A204.1 (cell line): ENCODE data around the gene PLCH1.

Experiments
- FAIRE-seq: peaks from 2 replicates; lab custom pipeline; 2012; peaks lifted over from hg19 to GRCh38; lab: Jason Lieb, UNC

PLCH1 gene

DNA sequence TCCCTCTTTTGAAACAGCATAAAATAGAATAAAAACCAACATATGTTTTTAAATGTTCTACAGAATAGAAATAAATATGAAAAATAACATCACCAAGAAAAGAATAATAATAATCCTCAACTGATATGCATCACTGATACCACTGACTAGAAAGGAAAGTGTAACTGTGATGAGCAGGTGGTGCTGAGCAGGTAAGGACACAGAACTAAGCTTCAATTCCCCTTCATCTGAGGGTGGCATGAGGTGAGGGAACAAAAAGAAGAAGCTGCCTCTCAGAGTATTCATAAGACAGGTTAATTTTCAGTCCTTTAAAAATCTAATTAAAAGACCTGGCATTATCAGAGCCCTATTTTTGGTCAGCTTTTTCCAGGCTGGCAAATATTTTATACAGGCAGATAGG, 216.3 kb downstream of the PLCH1 start:
- FAIRE-seq = no peak

DNA sequence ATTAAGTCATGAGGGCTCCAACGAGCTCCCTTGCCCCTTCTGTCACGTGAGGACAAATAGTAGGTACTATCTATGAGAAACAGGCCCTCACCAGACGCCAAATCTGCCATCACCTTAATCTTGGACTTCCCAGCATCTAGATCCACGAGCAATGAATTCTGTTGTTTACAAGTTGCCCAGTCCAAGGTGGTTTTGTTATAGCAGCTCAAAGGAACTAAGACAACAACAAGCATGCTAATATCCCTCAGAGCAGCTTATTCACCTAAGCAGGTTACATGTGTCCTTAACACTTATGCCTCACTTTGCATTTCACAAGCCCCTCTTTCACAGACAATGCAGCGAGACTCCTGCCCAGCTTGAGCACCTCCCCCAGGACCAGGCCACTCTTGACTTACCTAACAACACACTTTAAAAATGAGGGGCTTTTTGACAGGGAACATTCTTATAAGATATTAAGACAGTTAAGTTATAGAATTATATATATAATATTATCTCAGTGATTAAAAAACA, 219.5 kb downstream of the PLCH1 start:
- FAIRE-seq = no peak

DNA sequence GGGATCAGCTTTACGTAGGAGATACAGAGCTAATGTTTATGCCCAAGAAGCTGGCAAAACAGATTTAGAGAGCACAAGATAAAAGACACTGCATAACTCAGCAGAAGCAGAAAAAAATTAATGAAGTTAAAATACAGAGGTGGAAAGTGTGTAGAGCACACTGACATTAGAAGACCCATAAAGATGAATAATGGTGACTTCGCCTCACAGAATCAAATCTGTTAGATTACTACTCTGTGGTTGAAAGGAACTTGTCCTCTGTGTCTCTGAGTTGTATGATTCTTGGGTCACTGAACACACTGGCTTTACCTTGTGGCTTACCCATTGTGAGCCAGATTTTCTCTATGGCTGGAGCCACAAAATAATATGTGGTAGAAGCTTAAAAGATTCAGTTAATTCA, 224.4 kb downstream of the PLCH1 start:
- FAIRE-seq = no peak

DNA sequence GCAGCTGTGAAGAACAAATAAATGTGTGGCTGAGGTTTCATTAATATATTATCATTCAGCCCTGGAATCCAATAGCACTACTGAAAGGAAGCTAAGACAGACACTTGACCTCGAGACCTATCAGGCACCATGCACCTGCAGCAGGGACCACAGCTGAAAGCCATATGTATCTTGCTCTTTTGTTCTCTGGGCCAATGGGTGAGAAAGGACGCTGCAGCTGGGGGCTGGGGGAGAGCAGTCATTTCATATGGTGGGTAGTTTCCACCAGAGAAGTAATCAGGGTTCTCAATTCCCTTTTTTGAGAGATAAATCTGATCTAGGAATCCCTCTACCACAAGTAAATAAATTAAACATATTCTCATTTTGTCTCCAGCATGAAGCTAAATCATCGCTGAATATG, 225.8 kb downstream of the PLCH1 start:
- FAIRE-seq = no peak

DNA sequence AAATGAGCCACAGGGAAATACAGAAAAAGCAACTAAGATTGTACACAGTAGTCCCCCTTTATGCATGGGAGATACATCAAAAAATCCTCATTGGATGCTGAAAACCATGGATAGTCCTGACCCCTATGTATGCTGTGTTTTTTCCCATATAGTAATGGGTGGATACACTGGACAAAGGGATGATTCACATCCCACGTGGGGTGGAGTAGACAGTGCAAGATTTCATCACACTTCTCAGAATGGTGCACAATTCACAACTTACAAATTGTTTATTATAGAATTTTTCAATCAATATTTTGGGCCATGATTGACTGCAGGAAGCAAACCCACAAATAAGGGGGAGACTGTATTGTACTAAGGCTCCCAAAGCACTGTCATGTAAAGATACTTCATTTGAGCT, 227.0 kb downstream of the PLCH1 start:
- no peak for FAIRE-seq

DNA sequence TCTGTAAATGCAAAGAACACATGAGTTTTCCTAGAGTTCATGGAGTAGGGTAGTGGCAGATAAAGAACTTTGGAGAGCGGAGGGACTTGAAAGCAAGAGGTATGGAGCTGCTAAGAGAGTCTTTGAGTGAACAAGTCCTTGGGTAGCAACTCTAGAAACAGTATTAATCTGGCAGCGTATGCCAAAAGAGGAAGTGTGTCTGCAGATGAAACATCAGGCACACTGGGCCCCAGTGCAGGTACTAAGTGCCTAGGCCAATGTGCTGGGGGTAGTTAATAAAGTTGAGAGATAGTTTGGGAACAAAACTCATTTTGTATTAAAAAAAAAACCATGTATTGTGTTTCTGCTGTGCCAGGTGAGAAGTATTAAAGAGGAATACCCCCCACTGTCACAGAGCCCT, 228.4 kb downstream of the PLCH1 start:
- no peak for FAIRE-seq

DNA sequence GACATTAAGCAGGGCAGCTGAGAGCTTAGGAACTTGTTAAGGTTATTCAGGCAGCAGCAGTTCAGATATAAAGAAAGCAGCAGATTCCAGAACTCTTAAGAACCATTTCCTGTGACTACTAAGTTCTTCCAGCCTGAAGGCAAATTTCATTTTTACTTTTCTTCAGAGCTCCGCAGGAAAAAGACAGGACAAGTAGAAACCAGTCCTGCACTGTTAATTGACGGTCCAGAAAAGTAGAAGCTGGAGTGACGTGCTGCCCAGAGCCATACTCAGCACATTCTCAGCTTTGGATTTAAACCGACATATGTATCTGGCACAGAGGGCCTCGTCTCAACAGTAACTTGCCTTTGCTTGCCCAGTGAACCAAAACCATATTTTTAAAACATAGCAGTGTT, 232.0 kb downstream of the PLCH1 start:
- no peak for FAIRE-seq

DNA sequence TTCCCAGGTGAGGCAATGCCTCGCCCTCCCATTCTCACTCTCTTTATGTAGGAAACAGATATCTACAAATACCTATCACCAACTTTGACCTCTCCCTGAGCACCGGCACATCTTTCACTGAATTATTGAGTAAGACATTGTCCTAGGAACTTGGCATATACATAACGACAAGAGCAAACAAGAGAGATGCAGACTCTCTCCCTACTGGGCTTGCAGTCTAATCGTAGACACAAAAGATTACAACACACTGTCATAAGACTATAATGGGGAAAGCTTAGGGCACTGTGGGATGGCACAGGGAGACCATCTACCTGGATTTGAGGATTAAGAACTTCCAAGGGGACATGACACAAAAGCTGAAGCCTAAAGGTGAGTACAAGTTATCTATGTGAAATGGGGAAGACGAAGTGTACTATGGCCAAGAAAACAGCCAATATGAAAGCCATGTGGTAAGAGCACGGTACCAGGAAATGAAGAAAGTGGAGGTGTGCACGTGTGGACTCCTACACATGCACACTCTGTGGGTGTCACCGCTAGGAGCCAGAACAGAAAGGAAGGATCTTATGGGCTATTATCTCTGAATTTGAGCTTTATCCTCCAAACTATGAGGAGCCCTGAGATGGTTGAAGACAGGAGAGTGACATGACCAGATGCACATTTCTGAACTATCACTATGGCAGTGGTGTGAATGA, 232.6 kb downstream of the PLCH1 start:
- FAIRE-seq = no peak

DNA sequence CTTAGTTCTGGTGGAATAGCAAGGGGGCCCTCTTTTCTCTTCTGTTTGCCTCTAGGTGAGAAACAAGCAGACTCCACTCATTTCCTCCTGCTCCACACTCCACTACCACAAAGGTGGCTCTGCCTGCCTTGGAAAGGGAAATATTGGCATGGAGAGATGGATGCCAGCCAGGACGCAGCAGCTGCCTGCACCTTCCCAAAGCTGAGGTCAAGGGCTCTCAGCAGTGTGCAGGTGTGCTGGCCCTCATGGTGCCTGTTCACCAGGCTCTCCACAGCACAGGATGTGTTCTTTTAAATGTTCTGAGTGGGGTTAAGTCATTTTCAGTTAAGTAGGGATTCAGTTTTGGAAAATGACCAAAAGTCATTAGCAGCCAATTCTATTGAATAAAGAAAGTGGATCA, 240.2 kb downstream of the PLCH1 start:
- no peak for FAIRE-seq

DNA sequence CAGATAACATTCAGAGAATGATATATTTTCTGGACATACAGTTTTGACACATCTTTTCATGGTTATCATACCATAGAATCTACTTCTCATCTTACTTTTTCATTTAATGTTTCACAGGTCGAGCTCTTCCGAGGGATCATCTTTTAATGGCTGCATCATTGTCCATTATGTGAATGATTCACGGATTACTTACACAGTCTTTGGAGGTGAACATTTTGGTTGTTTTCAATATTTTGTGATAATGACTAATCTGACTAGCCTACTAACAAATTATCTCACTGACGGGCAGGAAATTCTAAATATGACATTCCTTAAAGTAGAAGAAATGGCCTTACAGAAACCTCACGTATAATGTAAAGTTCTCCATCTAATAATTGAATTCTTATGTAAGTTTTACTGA, 242.2 kb downstream of the PLCH1 start:
- no peak for FAIRE-seq

DNA sequence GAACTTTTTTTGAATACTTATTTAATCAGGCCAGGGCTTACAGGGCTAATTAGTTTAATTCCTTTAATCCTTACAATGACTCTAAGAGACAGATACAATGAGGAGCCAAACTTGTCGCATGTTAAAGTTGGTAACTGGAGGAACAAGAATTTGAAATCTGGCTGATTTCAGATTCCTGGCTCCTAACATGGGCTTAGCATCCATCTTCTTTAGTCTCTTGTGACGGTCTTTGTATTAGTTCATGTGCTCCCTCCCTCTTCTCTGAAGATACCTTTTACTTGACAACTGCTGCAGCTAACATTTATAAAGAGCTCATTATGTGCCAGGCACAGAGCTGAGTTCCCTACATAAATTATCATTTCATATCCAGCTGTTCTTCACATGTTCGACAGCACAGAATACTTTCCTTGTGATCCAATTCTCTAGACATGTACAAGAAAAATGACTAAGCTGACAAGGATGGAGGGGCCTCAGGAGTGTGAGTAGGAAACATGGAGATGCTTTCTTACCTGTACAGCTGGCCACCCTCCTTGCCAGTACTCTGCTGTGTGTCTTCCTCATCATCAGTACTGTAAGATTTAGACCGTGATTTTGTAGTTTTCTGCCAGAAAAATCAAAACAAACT, 244.6 kb downstream of the PLCH1 start:
- no peak for FAIRE-seq

DNA sequence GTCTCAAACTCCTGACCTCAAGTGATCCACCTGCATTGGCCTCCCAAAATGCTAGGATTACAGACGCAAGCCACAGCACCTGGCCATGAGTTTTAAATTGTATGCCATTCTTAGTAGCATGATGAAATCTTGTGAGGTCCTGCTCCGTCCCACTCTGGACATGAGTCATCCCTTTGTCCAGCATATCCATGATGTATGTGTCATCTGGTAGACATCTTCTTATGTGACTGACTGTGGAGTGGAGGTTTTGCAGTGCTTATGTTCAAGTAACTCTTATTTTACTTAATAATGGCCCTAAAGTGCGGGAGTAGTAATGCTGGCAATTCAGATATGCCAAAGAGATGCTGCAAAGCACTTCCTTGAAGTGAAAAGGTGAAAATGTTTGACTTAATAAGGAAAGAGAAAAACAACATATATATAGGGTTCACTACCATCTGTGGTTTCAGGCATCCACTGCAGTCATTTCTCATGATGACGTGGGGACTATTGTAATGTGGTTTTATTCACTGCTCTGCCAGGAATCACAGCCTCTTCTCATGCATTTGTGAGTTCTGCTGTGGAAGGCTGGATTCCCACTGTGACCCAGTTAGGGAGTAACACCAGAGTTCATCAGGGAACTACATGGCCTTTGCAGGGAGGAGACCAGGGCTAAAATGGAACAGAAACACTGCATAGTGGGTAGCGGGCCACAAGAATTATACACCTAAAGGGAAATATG, 246.8 kb downstream of the PLCH1 start:
- no peak for FAIRE-seq

DNA sequence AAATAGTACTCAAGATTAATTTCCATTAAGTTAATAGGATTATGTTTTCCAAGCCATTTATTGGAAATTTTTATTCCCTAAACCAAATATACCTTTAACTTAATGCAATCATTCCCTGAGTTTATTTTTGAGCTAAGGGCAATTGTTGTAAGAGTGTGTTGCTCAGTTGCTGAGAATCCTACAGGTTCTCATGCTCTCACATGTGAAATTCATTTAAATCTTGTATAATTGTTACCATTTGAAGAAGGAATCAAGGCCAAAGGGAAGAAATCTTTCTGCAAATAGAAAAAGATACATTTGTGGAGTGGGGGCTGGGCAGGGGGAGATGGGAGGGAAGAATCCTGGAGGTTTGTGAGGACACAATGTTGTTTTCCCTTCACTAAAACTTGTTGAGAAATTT, 248.7 kb downstream of the PLCH1 start:
- no peak for FAIRE-seq

DNA sequence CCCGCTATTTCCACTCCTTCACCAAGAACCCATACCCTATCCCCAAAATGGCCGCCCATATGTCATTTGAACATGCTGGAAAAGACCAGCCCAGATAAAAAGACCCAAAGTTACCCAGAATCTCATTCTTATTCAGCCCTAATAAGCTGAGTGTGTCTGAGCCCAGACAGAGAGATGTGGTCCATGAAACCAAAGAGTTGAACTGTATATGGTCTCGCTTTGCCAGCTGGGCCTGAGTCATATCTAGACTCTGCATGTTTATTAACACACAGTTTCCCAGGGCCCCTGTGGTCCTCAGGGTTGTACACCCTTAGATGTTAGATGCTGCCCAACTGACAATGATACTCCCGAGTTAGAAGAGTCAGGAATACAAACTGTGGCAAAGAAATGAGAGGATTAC, 249.5 kb downstream of the PLCH1 start:
- FAIRE-seq = no peak

DNA sequence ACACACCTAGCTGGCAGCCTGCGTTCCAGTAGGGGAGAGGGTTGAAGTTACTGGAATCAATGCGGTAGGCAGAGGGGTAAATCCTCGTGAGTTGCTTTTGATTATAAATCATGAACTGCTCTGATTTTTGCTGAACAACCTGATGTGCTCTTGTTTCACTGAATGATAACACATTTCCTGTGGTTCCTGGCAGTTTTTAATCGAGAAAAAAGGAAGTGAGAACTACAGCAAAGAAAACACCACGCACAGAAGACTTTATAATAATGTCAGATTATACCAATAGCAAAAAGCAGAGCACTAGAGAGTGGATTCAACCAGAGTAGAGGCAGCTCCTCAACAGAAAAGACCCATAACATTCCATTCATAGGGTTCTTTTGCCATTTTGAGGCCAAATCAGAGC, 250.5 kb downstream of the PLCH1 start:
- FAIRE-seq = no peak

DNA sequence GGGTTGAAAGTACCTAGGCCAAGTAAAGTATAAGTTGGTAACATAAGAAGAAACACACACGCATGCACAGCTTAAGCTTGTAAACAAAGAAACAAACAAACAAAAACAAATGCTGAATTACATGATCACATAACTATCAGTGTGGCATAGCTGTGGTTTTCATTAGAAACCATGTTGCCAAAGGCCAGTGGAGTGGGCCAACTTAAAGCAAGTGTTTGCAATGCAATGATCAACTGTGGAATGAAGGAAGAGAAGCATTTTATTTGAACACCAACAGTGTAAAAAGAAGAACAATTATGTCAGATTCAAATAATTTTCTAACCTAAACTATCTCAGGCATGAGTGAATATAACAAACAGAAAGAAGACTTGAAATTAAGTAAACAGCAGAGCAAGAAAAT, 252.0 kb downstream of the PLCH1 start:
- no peak for FAIRE-seq

DNA sequence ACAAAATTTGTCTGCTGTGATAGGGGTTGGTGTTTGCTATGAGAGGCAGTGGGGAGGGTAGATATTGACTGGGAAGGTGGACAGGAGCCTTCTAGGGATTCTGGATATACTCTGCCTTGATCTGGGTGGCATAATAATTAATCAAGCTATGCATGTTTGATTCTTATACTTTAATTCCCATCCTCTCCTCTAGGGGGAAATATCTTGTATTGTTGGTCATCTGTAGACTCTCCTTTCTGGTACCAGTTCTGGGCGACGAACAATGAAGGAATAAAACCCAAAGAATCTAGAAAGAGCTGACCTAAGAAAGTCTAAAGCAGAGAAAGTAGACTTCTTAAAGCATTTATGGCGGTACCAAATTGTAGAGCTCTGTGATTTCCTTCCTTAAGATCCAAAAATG, 253.2 kb downstream of the PLCH1 start:
- FAIRE-seq = no peak

DNA sequence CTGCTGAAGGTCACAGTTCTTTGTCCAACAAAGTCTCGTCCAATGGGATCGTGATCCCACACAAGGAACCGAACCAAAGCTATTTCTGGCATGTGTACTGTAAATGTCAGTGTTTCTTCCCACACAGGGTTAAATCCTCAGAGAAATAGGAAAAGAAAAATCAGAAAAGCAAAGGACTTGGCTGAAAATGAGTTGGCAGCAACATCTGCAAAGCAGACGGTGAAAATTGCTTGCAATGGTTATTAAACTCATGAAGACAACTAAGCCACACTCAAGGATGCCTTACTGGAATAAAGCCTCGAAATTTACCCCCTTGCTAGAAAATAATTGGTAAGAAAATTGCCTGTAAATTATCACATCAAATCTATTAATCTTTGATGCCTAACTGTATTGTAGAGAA, 256.2 kb downstream of the PLCH1 start:
- no peak for FAIRE-seq

DNA sequence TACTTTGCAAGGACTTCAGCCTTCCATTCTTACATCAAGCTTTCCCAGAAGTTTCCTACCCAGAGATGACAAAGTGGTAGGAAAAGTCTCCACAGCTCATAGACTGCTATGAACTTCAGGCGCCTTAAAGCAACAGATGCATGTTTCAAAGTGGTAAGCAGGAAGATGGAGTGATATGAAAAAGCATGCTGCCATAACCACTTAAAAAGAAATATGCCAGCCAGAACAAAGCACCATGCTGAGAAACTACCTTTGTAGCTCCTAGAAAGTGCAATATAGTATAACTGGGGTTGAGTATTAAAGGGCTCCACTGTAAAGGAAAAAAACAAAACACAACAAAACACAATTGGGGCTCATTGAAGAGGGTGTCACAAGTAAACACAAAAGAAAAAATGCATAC, 259.0 kb downstream of the PLCH1 start:
- FAIRE-seq = no peak

DNA sequence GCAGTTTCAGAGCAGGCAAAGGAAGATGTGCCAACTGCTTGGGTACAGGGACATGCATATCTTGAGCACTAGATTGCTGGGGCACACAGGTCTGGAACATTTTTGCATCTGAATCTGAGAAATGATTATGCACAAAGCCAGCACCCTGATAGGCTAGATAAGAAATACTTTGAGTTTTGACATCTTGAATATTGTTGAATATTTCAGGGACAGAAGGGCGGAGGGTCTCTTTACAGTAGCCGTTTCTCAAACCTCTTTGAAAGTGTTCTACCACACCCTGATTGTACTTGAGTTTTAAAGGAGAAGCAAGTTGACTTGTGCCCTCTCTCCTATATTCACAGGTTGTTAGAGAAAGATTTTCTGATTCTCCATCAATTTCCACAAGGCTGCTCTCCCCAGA, 263.3 kb downstream of the PLCH1 start:
- no peak for FAIRE-seq

DNA sequence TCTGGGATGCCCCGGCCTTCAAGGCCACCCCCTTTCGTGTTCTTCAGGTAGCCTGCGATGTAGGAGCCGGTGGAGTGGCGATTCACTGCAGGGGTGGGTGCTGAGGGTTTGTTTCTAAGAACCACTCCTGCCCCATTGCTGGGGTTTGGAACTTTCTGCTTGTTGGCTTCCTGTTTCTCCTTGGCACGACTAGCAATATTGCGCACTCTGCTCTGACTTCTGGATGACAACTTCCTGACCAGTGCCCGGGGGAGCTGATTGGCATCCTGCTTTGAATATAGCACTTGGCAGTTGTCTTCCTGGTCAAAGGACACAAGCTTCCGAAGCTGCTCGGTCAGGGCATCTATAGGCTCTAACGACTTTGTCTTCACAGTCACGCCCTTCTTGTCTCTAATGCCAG, 263.8 kb downstream of the PLCH1 start:
- no peak for FAIRE-seq

DNA sequence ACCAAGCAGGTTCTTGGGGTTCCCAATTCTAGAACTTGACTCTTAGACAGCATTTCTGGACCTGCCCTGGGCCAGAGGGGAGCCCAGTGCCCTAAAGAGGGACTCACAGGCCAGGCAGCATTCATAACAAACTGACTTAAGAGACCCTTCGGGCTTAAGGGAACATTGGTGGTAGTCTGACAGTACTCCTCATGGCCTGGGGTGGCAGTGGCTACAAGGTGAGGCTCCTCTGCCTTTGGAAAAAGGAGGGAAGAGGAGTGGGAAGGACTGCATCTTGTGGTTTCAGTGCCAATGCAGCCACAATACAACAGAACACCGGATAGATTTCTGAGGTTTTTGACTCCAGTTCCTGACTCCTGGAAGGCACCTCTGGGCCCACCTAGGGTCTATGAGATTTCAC, 279.2 kb downstream of the PLCH1 start:
- no peak for FAIRE-seq

DNA sequence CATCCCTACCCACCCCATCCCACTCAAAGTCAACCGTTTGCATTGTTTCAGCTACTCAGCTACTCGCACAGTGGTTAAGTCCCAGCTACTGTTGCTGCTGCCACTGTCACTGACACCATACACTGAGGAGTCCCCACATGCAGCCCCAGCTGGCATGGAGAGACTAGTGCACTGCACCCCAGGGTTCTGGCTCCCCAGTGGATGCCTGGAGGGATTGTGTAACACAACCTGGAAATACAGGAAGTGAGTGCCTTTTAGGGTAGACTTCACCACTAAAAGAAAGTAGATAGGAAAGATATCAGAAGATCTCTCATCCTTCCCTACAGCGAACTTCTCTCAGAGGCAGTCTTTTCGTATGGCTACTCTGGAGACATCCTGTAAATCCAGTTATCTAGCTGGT, 282.2 kb downstream of the PLCH1 start:
- FAIRE-seq = no peak

DNA sequence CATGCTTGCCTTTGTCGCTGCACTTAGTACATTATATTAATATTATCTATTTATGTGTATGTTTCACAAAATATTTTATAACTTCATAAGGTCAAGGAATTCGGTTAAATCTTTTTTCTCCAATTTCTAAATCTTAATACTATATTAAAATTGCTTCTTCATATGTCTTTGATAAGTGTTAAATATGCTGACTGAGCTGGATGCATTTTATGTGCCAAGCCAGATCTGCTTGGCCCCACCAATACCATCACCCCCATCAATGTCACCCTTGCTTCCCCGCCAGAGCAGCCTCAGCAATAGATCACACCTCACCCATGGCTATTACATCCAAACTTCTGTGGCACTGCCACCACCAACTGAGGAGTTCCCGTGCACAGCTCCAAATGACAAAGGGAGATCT, 287.3 kb downstream of the PLCH1 start:
- FAIRE-seq = no peak
